Mesendoderm (in vitro differentiated cells): ENCODE results near the gene SPTBN1.

Source experiments
- DNase-seq: peaks from one replicate; pipeline ENCODE4 v3.0.0; 2013
- H2AK5ac ChIP-seq: 2 replicates; pipeline ENCODE4 v1.6.1; 2013; ENCODE audit warnings: low read length, inconsistent platforms
- H2BK120ac ChIP-seq: 2 replicates; pipeline ENCODE4 v1.6.1; 2013; ENCODE audit warnings: low read depth, mild to moderate bottlenecking, low read length, moderate library complexity, mixed read lengths
- H2BK15ac ChIP-seq: replicated peaks from 2 replicates; pipeline ENCODE4 v1.6.1; 2013; ENCODE audit warnings: low read depth, mild to moderate bottlenecking, moderate library complexity
- H2BK5ac ChIP-seq: 2 replicates; pipeline ENCODE4 v1.6.1; 2013; ENCODE audit warnings: low read length, inconsistent platforms
- H3K18ac ChIP-seq: 2 replicates; pipeline ENCODE4 v1.6.1; 2013; ENCODE audit warnings: mild to moderate bottlenecking, low read length, mixed read lengths
- H3K23ac ChIP-seq: one replicate; pipeline ENCODE4 v1.6.1; 2013; ENCODE audit warnings: low read length
- H3K27ac ChIP-seq: 2 replicates; pipeline ENCODE4 v1.5.1; 2013; ENCODE audit warnings: low read depth, mild to moderate bottlenecking, inconsistent platforms, low read length, moderate library complexity
- H3K27me3 ChIP-seq: 2 replicates; pipeline ENCODE4 v1.6.1; 2013; ENCODE audit warnings: low read length, control low read depth, mild to moderate bottlenecking, inconsistent platforms; ENCODE audit not compliant: insufficient read depth, poor library complexity
- H3K36me3 ChIP-seq: 2 replicates; pipeline ENCODE4 v1.6.1; 2013; ENCODE audit warnings: low read length, inconsistent platforms; ENCODE audit not compliant: control insufficient read depth, insufficient read depth
- H3K4ac ChIP-seq: one replicate; pipeline ENCODE4 v1.6.1; 2013; ENCODE audit warnings: low read depth, mild to moderate bottlenecking, low read length, moderate library complexity
- H3K4me1 ChIP-seq: 2 replicates; pipeline ENCODE4 v1.6.1; 2013; ENCODE audit warnings: low read depth, low read length, inconsistent platforms; ENCODE audit not compliant: control insufficient read depth
- H3K4me2 ChIP-seq: 2 replicates; pipeline ENCODE4 v1.6.1; 2013; ENCODE audit warnings: low read length
- H3K4me3 ChIP-seq: 2 replicates; pipeline ENCODE4 v1.5.1; 2013; ENCODE audit warnings: mild to moderate bottlenecking, low read length
- H3K56ac ChIP-seq: one replicate; pipeline ENCODE4 v1.6.1; 2013; ENCODE audit warnings: low read length
- H3K79me1 ChIP-seq: 2 replicates; pipeline ENCODE4 v1.6.1; 2013; ENCODE audit warnings: low read length, inconsistent platforms
- H3K79me2 ChIP-seq: 2 replicates; pipeline ENCODE4 v1.6.1; 2013; ENCODE audit warnings: mild to moderate bottlenecking, low read length; ENCODE audit not compliant: control insufficient read depth, insufficient read depth
- H3K9ac ChIP-seq: 2 replicates; pipeline ENCODE4 v1.6.1; 2013; ENCODE audit warnings: low read length, inconsistent platforms
- H4K5ac ChIP-seq: one replicate; pipeline ENCODE4 v1.6.1; 2013; ENCODE audit warnings: low read length
- H4K8ac ChIP-seq: one replicate; pipeline ENCODE4 v1.6.1; 2013; ENCODE audit warnings: low read depth, mild to moderate bottlenecking, control low read depth, low read length, moderate library complexity
- WGBS: extraction: QIAGEN DNeasy Blood & Tissue Kit; methylation state at CpG from one replicate; pipeline ENCODE4 v1.1.7; 2013; ENCODE audit warnings: low lambda C conversion rate, missing lambda C conversion rate; ENCODE audit not compliant: insufficient coverage; ENCODE audit errors: extremely low coverage; 5-methylcytosine and 5-hydroxymethylcytosine counted together

Gene SPTBN1

DNA sequence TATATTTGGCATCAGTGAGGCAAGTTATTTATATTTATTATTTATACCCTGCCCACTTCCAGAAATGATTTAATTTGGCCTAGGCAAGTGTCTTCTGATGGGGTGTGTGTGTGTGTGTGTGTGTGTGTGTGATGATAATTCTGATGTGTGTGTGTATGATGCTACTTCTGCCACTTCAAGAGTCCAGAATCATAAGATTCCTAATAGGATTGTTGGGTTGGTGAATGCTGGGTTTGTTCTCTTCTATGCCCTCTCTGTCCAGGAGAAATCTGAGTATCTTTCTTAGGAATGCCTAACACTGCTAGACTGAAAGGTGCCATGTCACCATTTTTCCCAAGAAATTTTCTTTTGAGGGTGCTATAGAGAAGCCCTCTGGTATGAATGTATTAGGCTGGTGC, 122.5 kb downstream of the SPTBN1 start:
- H3K4me1 ChIP-seq, result peaks cover 28% of the 10 kb centered on the region
- no peak for DNase-seq
- H4K8ac ChIP-seq, result no peak overlapping the region
- no peak overlapping the region for H3K4me3 ChIP-seq
- H3K36me3 ChIP-seq, result no peaks in the 10 kb centered on the region
- H2BK5ac ChIP-seq, result no peak overlapping the region
- peaks cover 38% of the 10 kb centered on the region for H3K79me1 ChIP-seq
- no peak overlapping the region for H2AK5ac ChIP-seq
- H2BK120ac ChIP-seq, result no peak overlapping the region
- no peak overlapping the region for H3K18ac ChIP-seq
- H3K4me2 ChIP-seq, result no peak overlapping the region
- no peak overlapping the region for H3K27ac ChIP-seq
- no peak overlapping the region for H3K9ac ChIP-seq
- H3K56ac ChIP-seq, result no peak overlapping the region
- H3K79me2 ChIP-seq, result peaks cover 83% of the 10 kb centered on the region
- H3K4ac ChIP-seq, result no peak overlapping the region
- H3K27me3 ChIP-seq, result no peaks in the 10 kb centered on the region
- no peak overlapping the region for H2BK15ac ChIP-seq
- H4K5ac ChIP-seq, result no peak overlapping the region
- no peak overlapping the region for H3K23ac ChIP-seq

DNA sequence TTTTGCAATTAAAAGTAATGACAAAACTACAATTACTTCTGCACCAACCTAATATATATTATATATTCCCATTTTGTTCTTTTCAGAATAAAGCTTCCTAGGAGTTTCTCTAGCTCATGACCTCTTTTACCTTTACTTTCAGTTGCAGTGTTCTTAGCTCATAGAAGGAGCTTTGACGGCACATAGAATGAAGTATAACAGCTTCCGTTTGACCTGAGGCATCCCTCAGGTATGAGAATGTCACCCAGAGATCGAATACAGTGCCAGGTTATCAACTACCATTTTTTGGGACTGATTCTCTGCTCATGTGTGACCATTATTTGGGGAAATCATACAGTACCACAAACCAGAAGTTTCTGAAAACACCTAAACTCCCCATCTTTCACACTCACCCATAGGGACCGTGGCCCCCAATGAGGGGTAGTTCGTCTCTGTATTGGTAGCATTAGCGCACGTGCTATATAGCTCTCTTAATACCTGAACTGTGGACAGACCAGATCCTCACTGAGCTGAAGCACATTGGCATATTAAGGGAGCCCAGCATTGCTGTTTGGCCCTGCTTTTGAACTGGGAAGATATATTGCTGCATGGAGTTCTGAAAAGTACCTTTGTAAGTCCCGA, 123.0 kb downstream of the SPTBN1 start:
- H3K36me3 ChIP-seq, result no peaks in the 10 kb centered on the region
- H4K5ac ChIP-seq, result no peak overlapping the region
- no peak for DNase-seq
- H4K8ac ChIP-seq, result no peak overlapping the region
- no peak overlapping the region for H2AK5ac ChIP-seq
- H3K79me1 ChIP-seq, result peaks cover 32% of the 10 kb centered on the region
- no peak overlapping the region for H3K4ac ChIP-seq
- H2BK120ac ChIP-seq, result no peak overlapping the region
- peaks cover 78% of the 10 kb centered on the region for H3K79me2 ChIP-seq
- no peak overlapping the region for H3K56ac ChIP-seq
- H3K23ac ChIP-seq, result no peak overlapping the region
- no peaks in the 10 kb centered on the region for H3K27me3 ChIP-seq
- WGBS, result no CpG with 5 or more reads among the region's 8 CpGs
- H3K18ac ChIP-seq, result no peak overlapping the region
- H3K4me2 ChIP-seq, result no peak overlapping the region
- no peak overlapping the region for H2BK5ac ChIP-seq
- no peak overlapping the region for H3K4me3 ChIP-seq
- H3K9ac ChIP-seq, result no peak overlapping the region
- no peak overlapping the region for H2BK15ac ChIP-seq
- H3K4me1 ChIP-seq, result peaks cover 25% of the 10 kb centered on the region
- H3K27ac ChIP-seq, result no peak overlapping the region

DNA sequence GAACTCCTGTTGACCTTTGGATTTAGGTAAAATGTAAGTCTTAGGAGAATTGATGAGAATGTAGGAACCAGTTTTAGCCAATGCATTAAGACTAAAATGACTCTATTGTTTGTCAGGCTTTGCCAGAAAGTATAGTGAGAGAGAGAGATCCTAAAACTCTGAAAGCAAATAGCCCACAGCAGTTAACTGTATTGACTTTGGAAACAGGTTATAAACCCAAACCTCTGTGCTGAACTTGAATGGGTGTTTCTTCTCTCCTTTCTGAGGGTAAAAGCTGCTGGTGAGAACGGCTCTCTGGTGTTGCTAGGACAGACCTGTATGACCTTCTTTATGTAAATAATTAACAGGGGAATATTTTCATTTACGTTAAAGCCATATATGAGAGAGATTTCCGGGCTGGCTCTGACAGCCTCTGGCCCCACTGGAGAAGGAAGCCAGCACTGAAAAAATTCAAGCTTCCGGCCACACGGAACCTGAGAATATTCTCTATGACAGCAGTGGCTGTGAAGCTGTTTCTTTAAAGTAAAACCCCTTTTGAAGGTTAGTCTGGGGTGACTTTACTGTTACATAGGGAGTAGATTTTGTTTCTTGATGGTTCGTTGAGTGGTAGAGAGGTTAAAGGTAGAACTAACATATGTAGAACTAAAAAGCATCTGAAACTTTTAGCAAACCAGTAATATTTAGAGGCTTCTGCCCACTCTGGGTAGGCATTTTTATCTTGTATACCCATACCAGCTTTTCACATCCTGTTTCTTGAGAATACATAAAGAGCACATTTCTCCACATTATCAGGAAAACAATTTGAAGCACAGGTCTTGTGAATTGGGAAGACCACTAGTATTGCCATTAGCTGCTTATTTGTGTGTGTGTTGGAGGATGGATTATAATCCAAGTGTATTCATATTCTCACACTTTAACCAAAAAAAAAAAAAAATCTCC, 123.8 kb downstream of the SPTBN1 start:
- Histone ChIP-seq H3K9ac (no peak overlapping the region), H3K4me3 (no peak overlapping the region), H3K79me2 (peaks cover 75% of the 10 kb centered on the region), H3K27ac (no peak overlapping the region), H2AK5ac (no peak overlapping the region), H3K36me3 (no peaks in the 10 kb centered on the region), H3K4me2 (no peak overlapping the region), H2BK15ac (no peak overlapping the region), H3K4ac (no peak overlapping the region), H3K56ac (no peak overlapping the region), H2BK5ac (no peak overlapping the region), H3K4me1 (peaks cover 17% of the 10 kb centered on the region), H4K8ac (no peak overlapping the region), H4K5ac (no peak overlapping the region), H3K27me3 (no peaks in the 10 kb centered on the region), H3K23ac (no peak overlapping the region), H3K18ac (no peak overlapping the region), H2BK120ac (no peak overlapping the region), H3K79me1 (peaks cover 27% of the 10 kb centered on the region)
- WGBS, result no CpG with 5 or more reads among the region's 6 CpGs
- no peak for DNase-seq

DNA sequence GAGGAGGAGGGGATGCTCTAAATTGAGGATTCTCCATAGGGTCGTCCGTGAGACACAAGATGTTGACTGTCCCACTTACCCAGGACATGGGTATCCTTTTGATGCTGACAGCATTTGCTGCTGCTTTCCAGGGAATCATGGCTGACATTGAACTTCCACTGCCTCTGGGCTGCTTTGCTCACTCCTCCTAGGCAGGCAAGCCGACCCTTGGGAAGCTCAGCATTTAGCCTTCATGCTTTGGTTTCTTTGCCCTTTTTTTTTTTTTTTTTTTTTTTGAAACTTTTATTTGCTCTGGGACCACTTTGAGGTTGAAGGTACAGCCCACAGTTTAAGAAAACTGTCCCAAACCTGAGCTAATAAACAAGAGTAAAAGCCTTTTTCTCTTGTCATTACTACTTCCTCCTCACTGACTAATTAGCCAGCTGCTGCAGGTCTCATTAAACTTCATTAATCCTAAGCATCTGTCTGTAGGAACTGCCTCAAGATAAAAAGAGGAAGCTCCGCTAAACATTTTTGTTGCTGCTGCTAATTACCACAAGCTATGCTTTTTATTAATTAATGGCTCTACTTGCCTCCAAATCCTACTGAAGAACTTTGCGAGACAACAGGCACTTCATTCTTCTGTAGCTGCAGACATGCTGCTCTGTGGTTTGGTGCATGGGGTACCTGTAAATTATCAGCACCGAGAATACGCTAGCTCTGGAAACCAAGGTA, 125.4 kb downstream of the SPTBN1 start:
- no peak overlapping the region for H3K9ac ChIP-seq
- peaks cover 20% of the 10 kb centered on the region for H3K79me1 ChIP-seq
- H3K4me2 ChIP-seq, result no peak overlapping the region
- H3K79me2 ChIP-seq, result peaks cover 73% of the 10 kb centered on the region
- H3K23ac ChIP-seq, result no peak overlapping the region
- H3K18ac ChIP-seq, result no peak overlapping the region
- H3K56ac ChIP-seq, result no peak overlapping the region
- no CpG with 5 or more reads among the region's 7 CpGs for WGBS
- no peak overlapping the region for H2AK5ac ChIP-seq
- H3K4me1 ChIP-seq, result peaks cover 13% of the 10 kb centered on the region
- H3K4ac ChIP-seq, result no peak overlapping the region
- no peak overlapping the region for H2BK120ac ChIP-seq
- H2BK5ac ChIP-seq, result no peak overlapping the region
- no peak overlapping the region for H4K5ac ChIP-seq
- H3K36me3 ChIP-seq, result no peaks in the 10 kb centered on the region
- no peaks in the 10 kb centered on the region for H3K27me3 ChIP-seq
- H3K27ac ChIP-seq, result no peak overlapping the region
- H3K4me3 ChIP-seq, result no peak overlapping the region
- DNase-seq, result no peak
- no peak overlapping the region for H2BK15ac ChIP-seq
- no peak overlapping the region for H4K8ac ChIP-seq

DNA sequence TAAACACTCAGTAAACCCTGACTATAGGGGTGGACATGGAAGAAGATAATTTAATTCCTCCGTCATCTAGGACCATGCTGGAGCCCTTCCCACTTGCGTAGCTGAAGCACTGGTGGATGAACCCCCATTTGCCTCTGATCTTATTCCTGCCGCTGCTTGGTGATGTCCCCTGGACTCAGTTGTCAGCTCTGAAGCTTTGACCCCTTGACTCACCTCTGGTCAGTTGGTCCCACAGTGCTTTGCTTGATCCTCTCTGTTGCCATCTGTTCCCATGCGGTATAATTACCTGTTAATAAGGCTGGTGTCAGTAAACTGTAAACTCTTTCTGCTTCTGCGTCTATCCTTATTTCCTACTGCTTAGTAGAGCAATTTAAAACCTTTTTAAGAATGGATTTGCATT, 126.9 kb downstream of the SPTBN1 start:
- Histone ChIP-seq H3K56ac (no peak overlapping the region), H3K79me2 (peaks cover 72% of the 10 kb centered on the region), H2BK15ac (no peak overlapping the region), H2AK5ac (no peak overlapping the region), H4K5ac (no peak overlapping the region), H3K4me3 (no peak overlapping the region), H2BK5ac (no peak overlapping the region), H3K23ac (no peak overlapping the region), H3K4me1 (peaks cover 12% of the 10 kb centered on the region), H2BK120ac (no peak overlapping the region), H4K8ac (no peak overlapping the region), H3K27me3 (no peaks in the 10 kb centered on the region), H3K9ac (no peak overlapping the region), H3K36me3 (no peaks in the 10 kb centered on the region), H3K79me1 (peaks cover 19% of the 10 kb centered on the region), H3K4me2 (no peak overlapping the region), H3K27ac (no peak overlapping the region), H3K18ac (no peak overlapping the region), H3K4ac (no peak overlapping the region)
- no peak for DNase-seq
- no CpG with 5 or more reads among the region's 5 CpGs for WGBS
